H9 (cell line): ENCODE measurements around the gene LYPD4. TPM values are rescaled to one million over a fixed set of nuclear protein-coding genes. Genes with fewer than 3 reads are reported as not detected.

Experiments
- DNase-seq: peaks from one replicate; pipeline ENCODE4 v3.0.0-alpha.2; 2017
- H2AFZ ChIP-seq: one replicate; pipeline ENCODE4 v1.6.1; 2013; ENCODE audit warnings: mild to moderate bottlenecking, low read length, control low read depth, moderate library complexity
- H2AK5ac ChIP-seq: 2 replicates; pipeline ENCODE4 v1.6.1; 2013; ENCODE audit warnings: low read length, control low read depth, mixed read lengths; ENCODE audit not compliant: insufficient read length
- H2BK120ac ChIP-seq: one replicate; pipeline ENCODE4 v1.6.1; 2013; ENCODE audit warnings: low read depth, mild to moderate bottlenecking, low read length, control low read depth, inconsistent platforms; ENCODE audit not compliant: poor library complexity, severe bottlenecking
- H2BK12ac ChIP-seq: 2 replicates; pipeline ENCODE4 v1.6.1; 2013; ENCODE audit warnings: low read length, control low read depth, mixed read lengths, low read depth; ENCODE audit not compliant: insufficient read length
- H2BK15ac ChIP-seq: 2 replicates; pipeline ENCODE4 v1.6.1; 2013; ENCODE audit warnings: low read depth, low read length, control low read depth
- H2BK20ac ChIP-seq: one replicate; pipeline ENCODE4 v1.6.1; 2013; ENCODE audit warnings: low read depth, mild to moderate bottlenecking, low read length, control low read depth, inconsistent platforms; ENCODE audit not compliant: poor library complexity, severe bottlenecking
- H2BK5ac ChIP-seq: 2 replicates; pipeline ENCODE4 v1.6.1; 2013; ENCODE audit warnings: low read length, control low read depth, mixed read lengths; ENCODE audit not compliant: insufficient read length
- H3K14ac ChIP-seq: 2 replicates; pipeline ENCODE4 v1.6.1; 2013; ENCODE audit warnings: low read length, control low read depth; ENCODE audit not compliant: insufficient read depth
- H3K18ac ChIP-seq: 2 replicates; pipeline ENCODE4 v1.6.1; 2013; ENCODE audit warnings: low read depth, mild to moderate bottlenecking, mixed read lengths, low read length, control low read depth; ENCODE audit not compliant: insufficient read length
- H3K23ac ChIP-seq: 2 replicates; pipeline ENCODE4 v1.6.1; 2013; ENCODE audit warnings: low read length, control low read depth, mixed read lengths, low read depth; ENCODE audit not compliant: insufficient read length
- H3K23me2 ChIP-seq: 2 replicates; pipeline ENCODE4 v1.6.1; 2013; ENCODE audit warnings: low read depth, mild to moderate bottlenecking, mixed read lengths, low read length, control low read depth; ENCODE audit not compliant: insufficient read length, poor library complexity, severe bottlenecking
- H3K27ac ChIP-seq: 2 replicates; pipeline ENCODE4 v1.5.1; 2013; ENCODE audit warnings: low read length, control low read depth, mixed read lengths, low read depth; ENCODE audit not compliant: insufficient read length
- H3K27me3 ChIP-seq: 2 replicates; pipeline ENCODE4 v1.6.1; 2013; ENCODE audit warnings: low read length, control low read depth, inconsistent platforms; ENCODE audit not compliant: insufficient read depth
- H3K4ac ChIP-seq: 2 replicates; pipeline ENCODE4 v1.6.1; 2013; ENCODE audit warnings: low read depth, mild to moderate bottlenecking, control low read depth, inconsistent platforms, low read length, moderate library complexity
- H3K4me1 ChIP-seq: 2 replicates; pipeline ENCODE4 v1.6.1; 2013; ENCODE audit warnings: low read length, control low read depth, inconsistent platforms; ENCODE audit not compliant: insufficient read depth
- H3K4me2 ChIP-seq: 2 replicates; pipeline ENCODE4 v1.6.1; 2013; ENCODE audit warnings: low read length, control low read depth, mixed read lengths; ENCODE audit not compliant: insufficient read length, insufficient read depth
- H3K56ac ChIP-seq: 2 replicates; pipeline ENCODE4 v1.6.1; 2013; ENCODE audit warnings: low read depth, mild to moderate bottlenecking, mixed read lengths, low read length, control low read depth; ENCODE audit not compliant: insufficient read length
- H3K79me1 ChIP-seq: 2 replicates; pipeline ENCODE4 v1.6.1; 2013; ENCODE audit warnings: low read depth, mild to moderate bottlenecking, moderate library complexity, low read length, control low read depth, inconsistent platforms; ENCODE audit not compliant: insufficient read depth, poor library complexity, severe bottlenecking
- H3K79me2 ChIP-seq: 2 replicates; pipeline ENCODE4 v1.6.1; 2013; ENCODE audit warnings: low read length, control low read depth, inconsistent platforms; ENCODE audit not compliant: insufficient read depth
- H3K9ac ChIP-seq: 2 replicates; pipeline ENCODE4 v1.6.1; 2013; ENCODE audit warnings: low read length, control low read depth, mixed read lengths; ENCODE audit not compliant: insufficient read length; ENCODE audit errors: extremely low read depth
- H3K9me3 ChIP-seq: one replicate; pipeline ENCODE4 v1.6.1; 2013; ENCODE audit warnings: low read depth, low read length, inconsistent platforms; ENCODE audit not compliant: control insufficient read depth
- H3T11ph ChIP-seq: one replicate; pipeline ENCODE4 v1.6.1; 2013; ENCODE audit warnings: mild to moderate bottlenecking, low read length, control low read depth, inconsistent platforms
- H4K20me1 ChIP-seq: one replicate; pipeline ENCODE4 v1.6.1; 2013; ENCODE audit not compliant: control insufficient read depth, insufficient read length, insufficient read depth
- H4K5ac ChIP-seq: 2 replicates; pipeline ENCODE4 v1.6.1; 2013; ENCODE audit warnings: low read depth, mild to moderate bottlenecking, mixed read lengths, low read length, control low read depth; ENCODE audit not compliant: insufficient read length
- H4K8ac ChIP-seq: replicated peaks from 2 replicates; pipeline ENCODE4 v1.6.1; 2013; ENCODE audit warnings: low read length, control low read depth, mixed read lengths, low read depth; ENCODE audit not compliant: insufficient read length
- H4K91ac ChIP-seq: 2 replicates; pipeline ENCODE4 v1.6.1; 2013; ENCODE audit warnings: low read depth, mild to moderate bottlenecking, moderate library complexity, mixed read lengths, low read length, control low read depth; ENCODE audit not compliant: insufficient read length
- H3K27ac Mint-ChIP-seq, 3 experiments: 2 replicates in 2 of 3; 3 replicates in 1 of 3; pipeline ENCODE4 v1.8.0; 2020 to 2021; ENCODE audit warnings: mixed read lengths in 3 of 3, mild to moderate bottlenecking in 1 of 3, moderate library complexity in 1 of 3
- H3K27me3 Mint-ChIP-seq: 2 replicates; pipeline ENCODE4 v1.8.0; 2021; ENCODE audit warnings: low read depth, mild to moderate bottlenecking, moderate library complexity, mixed read lengths
- H3K36me3 Mint-ChIP-seq, 3 experiments: 2 replicates in 2 of 3; 3 replicates in 1 of 3; pipeline ENCODE4 v1.8.0; 2020 to 2021; ENCODE audit warnings: low read depth in 3 of 3, mixed read lengths in 3 of 3; ENCODE audit not compliant: insufficient read depth in 1 of 3
- H3K4me1 Mint-ChIP-seq, 2 experiments: 2 replicates each; pipeline ENCODE4 v1.8.0; 2020; ENCODE audit warnings: mixed read lengths in 2 of 2
- H3K4me3 Mint-ChIP-seq, 2 experiments: 2 replicates in 1 of 2; 3 replicates in 1 of 2; pipeline ENCODE4 v1.8.0; 2020 to 2021; ENCODE audit warnings: mild to moderate bottlenecking in 2 of 2, mixed read lengths in 2 of 2, moderate library complexity in 1 of 2
- H3K9me3 Mint-ChIP-seq, 2 experiments: 2 replicates in 1 of 2; 3 replicates in 1 of 2; pipeline ENCODE4 v1.8.0; 2020; ENCODE audit warnings: mild to moderate bottlenecking in 2 of 2, mixed read lengths in 2 of 2, moderate library complexity in 1 of 2
- WGBS: extraction: QIAGEN DNeasy Blood & Tissue Kit; methylation state at CpG from one replicate; pipeline ENCODE4 v1.1.7; 2013; ENCODE audit warnings: missing lambda C conversion rate, low lambda C conversion rate, mixed read lengths; ENCODE audit not compliant: insufficient read length; ENCODE audit errors: extremely low coverage; 5-methylcytosine and 5-hydroxymethylcytosine counted together
- total RNA-seq: library from RNA; stranded (reverse); gene quantifications from 2 replicates; pipeline ENCODE4 v1.2.1, GENCODE V29; 2021
- TF ChIP-seq, protein P1 (sequence below): fragments of 200-600 bp; sonication (generic); conservative IDR thresholded peaks from 3 replicates; pipeline ENCODE4 v1.8.0; 2021; ENCODE audit warnings: antibody characterized with exemption, mild to moderate bottlenecking

The LYPD4 gene
- total RNA-seq, 1 experiment from 2014 or later: not detected

DNA sequence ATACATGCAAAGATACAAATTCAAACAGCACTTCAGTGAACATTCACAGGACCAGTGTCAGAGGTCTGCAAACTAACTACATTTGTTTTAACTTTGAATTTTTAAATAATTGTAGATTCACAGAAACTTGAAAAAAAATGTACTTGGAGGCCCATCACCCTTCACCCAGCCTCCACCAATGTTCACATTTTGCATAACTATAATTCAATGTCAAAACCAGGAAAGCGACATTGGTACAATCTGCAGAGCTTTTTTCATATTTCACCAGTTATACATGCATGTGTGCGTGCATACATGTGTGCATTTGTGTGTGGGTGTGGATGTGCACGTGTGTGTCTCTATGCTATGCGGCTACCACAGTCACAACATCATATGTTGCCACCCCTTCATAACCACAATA, 29.2 kb downstream of the LYPD4 start:
- Histone ChIP-seq H2AK5ac (no peak overlapping the region), H3K4me2 (no peak overlapping the region), H3K18ac (no peak overlapping the region), H3K79me1 (no peaks in the 10 kb centered on the region), H3K79me2 (no peaks in the 10 kb centered on the region), H3K23me2 (no peaks in the 10 kb centered on the region), H3K9ac (no peak overlapping the region), H3K4me1 (no peaks in the 10 kb centered on the region), H3T11ph (no peak overlapping the region), H4K5ac (no peak overlapping the region), H2BK20ac (no peak overlapping the region), H2AFZ (no peak overlapping the region), H2BK12ac (no peak overlapping the region), H3K4ac (no peak overlapping the region), H2BK5ac (no peak overlapping the region), H2BK120ac (no peak overlapping the region), H2BK15ac (no peak overlapping the region), H3K9me3 (no peaks in the 10 kb centered on the region), H4K91ac (no peak overlapping the region), H4K8ac (no peak overlapping the region), H4K20me1 (no peaks in the 10 kb centered on the region), H3K14ac (no peak overlapping the region), H3K56ac (no peak overlapping the region), H3K27ac (no peak overlapping the region), H3K23ac (no peak overlapping the region), H3K27me3 (no peaks in the 10 kb centered on the region; the same call in 1 of the 2 replicates)
- no peak for DNase-seq
- H3K27me3 Mint-ChIP-seq: peaks cover 5% of the 10 kb centered on the region; the same call in 1 of the 2 replicates
- peaks cover 2 to 31% (median 5%) of the 10 kb centered on the region in 3 experiments; a peak in 3 of 7 replicates for H3K36me3 Mint-ChIP-seq
- H3K9me3 Mint-ChIP-seq: peaks cover 13 to 90% of the 10 kb centered on the region in 2 experiments; a peak in 4 of 5 replicates
- WGBS: no CpG with 5 or more reads among the region's 4 CpGs
- TF ChIP-seq, protein P1, sequence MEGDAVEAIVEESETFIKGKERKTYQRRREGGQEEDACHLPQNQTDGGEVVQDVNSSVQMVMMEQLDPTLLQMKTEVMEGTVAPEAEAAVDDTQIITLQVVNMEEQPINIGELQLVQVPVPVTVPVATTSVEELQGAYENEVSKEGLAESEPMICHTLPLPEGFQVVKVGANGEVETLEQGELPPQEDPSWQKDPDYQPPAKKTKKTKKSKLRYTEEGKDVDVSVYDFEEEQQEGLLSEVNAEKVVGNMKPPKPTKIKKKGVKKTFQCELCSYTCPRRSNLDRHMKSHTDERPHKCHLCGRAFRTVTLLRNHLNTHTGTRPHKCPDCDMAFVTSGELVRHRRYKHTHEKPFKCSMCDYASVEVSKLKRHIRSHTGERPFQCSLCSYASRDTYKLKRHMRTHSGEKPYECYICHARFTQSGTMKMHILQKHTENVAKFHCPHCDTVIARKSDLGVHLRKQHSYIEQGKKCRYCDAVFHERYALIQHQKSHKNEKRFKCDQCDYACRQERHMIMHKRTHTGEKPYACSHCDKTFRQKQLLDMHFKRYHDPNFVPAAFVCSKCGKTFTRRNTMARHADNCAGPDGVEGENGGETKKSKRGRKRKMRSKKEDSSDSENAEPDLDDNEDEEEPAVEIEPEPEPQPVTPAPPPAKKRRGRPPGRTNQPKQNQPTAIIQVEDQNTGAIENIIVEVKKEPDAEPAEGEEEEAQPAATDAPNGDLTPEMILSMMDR: no peak
- no peak overlapping the region for H3K27ac Mint-ChIP-seq
- no peaks in the 10 kb centered on the region for H3K4me1 Mint-ChIP-seq
- no peak overlapping the region for H3K4me3 Mint-ChIP-seq
